ENCODE data around the gene LY6G6F.

LY6G6F gene

DNA sequence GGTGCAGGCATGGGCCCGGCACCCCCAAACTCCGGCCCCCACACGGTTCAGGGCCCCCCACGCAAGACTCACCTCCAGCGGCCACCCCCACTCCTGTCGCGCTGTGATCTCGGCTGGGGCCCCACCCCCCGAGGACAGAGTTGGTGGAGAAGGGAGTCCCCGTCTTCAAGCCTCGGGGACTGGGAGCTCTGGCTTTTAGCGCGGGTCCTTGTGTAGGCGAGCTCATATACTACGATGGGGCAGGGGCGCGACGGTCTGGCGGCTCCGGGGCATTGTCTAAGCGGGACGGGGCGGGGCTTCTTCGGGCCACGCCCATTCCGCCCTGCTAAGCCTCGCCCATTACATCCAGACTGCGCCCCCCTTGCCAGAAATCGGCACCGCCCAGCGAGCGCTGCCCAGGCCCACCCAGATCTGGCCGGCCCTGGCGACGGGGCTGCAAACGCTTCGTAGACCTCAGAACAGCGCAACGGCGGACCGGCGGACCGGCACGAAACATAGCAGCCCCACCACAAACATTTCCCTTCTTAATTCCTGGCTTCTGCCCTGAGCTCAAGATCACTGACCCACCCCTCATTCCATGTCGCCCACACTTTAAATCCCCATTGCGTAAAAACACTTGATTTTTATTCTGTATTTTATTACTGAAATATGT, 23.4 kb downstream of the LY6G6F start:
- Mint-ChIP-seq H3K27ac (peak overlapping the region; percentile 96), H3K9me3 (no peaks in the 10 kb centered on the region), H3K27me3 (no peaks in the 10 kb centered on the region), H3K4me3 (peak overlapping the region; percentile 95 to 97), H3K4me1 (peaks cover 63 to 83% of the 10 kb centered on the region in 2 donors), H3K36me3 (peaks cover 50 to 70% of the 10 kb centered on the region in 2 donors)
- ATAC-seq (replicated peaks) = peak; percentile 41 to 63
- DNase-seq = peak; percentile 62

DNA sequence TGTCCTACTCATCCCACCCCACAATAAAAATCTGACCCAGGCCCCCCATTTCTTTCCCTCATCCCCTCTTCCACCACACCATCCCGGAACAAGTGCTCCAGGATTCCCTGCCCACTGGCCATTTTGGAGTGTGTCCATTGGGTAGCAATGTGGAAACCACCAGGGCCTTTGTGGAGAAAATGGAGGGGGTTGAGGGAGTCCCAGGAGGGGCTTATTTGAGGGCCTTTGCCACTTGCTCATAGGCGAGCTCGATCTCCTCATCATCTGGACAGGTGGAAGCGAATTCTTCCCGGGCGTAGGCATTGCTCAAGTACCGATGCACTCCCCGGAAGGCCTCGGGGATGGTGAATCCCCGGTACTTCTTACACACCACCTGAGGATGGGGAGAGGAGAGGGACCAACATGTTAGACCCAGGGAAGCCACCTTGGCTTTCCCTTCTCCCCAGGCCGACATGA, 24.0 kb downstream of the LY6G6F start:
- Mint-ChIP-seq H3K27me3 (no peaks in the 10 kb centered on the region), H3K9me3 (no peaks in the 10 kb centered on the region), H3K36me3 (peaks cover 52 to 73% of the 10 kb centered on the region in 2 donors), H3K4me1 (peaks cover 61 to 79% of the 10 kb centered on the region in 2 donors), H3K27ac (peak overlapping the region; percentile 96), H3K4me3 (peak overlapping the region; percentile 95 to 97)
- no peak for ATAC-seq (replicated peaks)
- DNase-seq = no peak

DNA sequence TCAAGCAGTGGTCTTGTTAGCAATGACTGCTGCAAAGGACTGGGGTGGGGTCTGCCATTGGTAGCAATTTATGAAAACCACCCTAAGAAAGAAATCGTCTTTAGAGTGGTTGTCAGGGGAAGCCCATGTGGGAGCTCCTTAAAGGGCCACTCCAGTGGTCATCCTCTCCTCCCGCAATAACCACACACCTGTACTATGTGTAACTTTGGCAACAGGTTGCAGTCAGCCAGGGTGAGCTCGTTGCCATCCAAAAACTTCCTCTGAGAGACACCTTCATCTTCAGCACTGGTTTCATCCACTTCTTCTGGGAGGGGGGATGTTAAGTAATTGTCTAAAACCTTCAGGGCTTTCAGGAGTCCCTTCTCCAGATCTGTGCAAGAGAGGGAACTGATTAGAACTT, 25.4 kb downstream of the LY6G6F start:
- ATAC-seq (replicated peaks) = no peak
- Mint-ChIP-seq H3K27ac (no peak overlapping the region), H3K4me1 (peaks cover 52 to 71% of the 10 kb centered on the region in 2 donors), H3K27me3 (no peaks in the 10 kb centered on the region), H3K36me3 (peaks cover 45 to 64% of the 10 kb centered on the region in 2 donors), H3K4me3 (no peak overlapping the region), H3K9me3 (no peaks in the 10 kb centered on the region)
- DNase-seq = no peak

DNA sequence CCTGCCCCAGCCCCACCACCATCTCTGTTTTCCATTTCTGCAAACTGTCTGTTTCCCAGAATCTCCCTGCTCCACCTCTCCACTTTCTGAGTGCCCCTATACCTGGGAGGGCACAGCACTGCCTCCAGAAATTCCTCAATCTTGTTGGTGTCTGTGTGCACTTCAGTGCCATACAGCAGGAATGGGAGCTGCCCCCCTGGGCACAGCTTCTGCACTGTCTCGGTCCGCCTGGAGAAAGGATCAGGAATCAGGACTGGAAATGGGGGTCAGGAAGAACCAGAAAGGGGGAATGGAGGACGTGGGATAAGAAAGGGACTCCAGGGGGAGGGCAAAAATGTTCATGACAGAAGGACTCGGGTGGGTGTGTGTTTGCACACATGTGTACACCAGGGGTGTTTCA, 27.1 kb downstream of the LY6G6F start:
- Mint-ChIP-seq H3K4me3 (peak overlapping the region; percentile 54 to 94), H3K36me3 (peaks cover 33 to 54% of the 10 kb centered on the region in 2 donors), H3K27ac (no peak overlapping the region), H3K9me3 (no peaks in the 10 kb centered on the region), H3K4me1 (peaks cover 51 to 71% of the 10 kb centered on the region in 2 donors), H3K27me3 (no peaks in the 10 kb centered on the region)
- ATAC-seq (replicated peaks) = no peak
- no peak for DNase-seq

DNA sequence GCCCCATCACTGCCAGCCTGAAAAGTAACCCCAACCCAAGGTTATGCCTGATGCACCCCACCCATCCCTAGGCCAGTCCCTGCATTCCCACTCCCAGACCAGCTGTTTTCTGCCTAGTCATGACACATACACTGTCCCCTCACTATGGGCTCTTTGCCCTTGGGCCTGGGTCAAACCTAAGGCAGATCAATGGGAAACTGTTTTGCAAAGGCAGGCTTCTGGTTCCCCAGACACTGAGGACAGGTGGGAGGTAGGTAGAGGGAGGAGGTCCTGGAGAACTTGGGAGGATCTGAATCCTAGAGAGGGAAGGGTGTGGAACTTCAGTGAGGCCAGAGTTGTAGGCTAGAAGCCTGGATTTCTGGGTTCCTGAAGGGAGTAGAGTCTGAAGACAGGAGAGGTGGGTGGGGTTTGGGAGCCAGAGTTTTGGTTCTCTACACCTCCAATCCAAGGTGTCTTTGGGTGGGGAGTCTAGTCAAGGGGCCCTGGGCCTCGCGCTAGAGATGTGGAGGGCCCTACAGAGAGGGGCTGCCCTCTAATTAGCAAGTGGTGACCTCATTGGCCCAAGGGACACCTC, 27.7 kb downstream of the LY6G6F start:
- Mint-ChIP-seq H3K27ac (peak overlapping the region; percentile 93), H3K36me3 (peaks cover 31 to 48% of the 10 kb centered on the region in 2 donors), H3K4me1 (peaks cover 50 to 71% of the 10 kb centered on the region in 2 donors), H3K9me3 (no peaks in the 10 kb centered on the region), H3K4me3 (peak overlapping the region; percentile 94 to 98), H3K27me3 (no peaks in the 10 kb centered on the region)
- ATAC-seq (replicated peaks) = no peak
- no peak for DNase-seq

- ATAC-seq (replicated peaks) = peak; percentile 17 to 24
- peak overlapping the region; percentile 93 for H3K27ac Mint-ChIP-seq
- peaks cover 48 to 72% of the 10 kb centered on the region in 2 donors for H3K4me1 Mint-ChIP-seq
- DNase-seq = peak; percentile 50
- peaks cover 33 to 47% of the 10 kb centered on the region in 2 donors for H3K36me3 Mint-ChIP-seq
- peak overlapping the region; percentile 94 to 98 for H3K4me3 Mint-ChIP-seq
- no peaks in the 10 kb centered on the region for H3K9me3 Mint-ChIP-seq
- H3K27me3 Mint-ChIP-seq = no peaks in the 10 kb centered on the region
Observed at GRCh38 chr6:31734821-31735406, 28.2 kb downstream of the LY6G6F start.

- Mint-ChIP-seq H3K36me3 (peaks cover 23 to 35% of the 10 kb centered on the region in 2 donors), H3K4me3 (peak within 1 kb of the TSS; percentile 94 to 98), H3K27me3 (no peaks in the 10 kb centered on the region), H3K27ac (peak within 1 kb of the TSS; percentile 93), H3K4me1 (peaks cover 42 to 71% of the 10 kb centered on the region in 2 donors), H3K9me3 (no peaks in the 10 kb centered on the region)
- peak; percentile 46 to 48 for ATAC-seq (replicated peaks)
- DNase-seq = peak; percentile 77
Observed at GRCh38 chr6:31736021-31736767, 29.5 kb downstream of the LY6G6F start, which contains the start of gene CLIC1. Gene CLIC1, minus strand, starts transcription at chr6:31736530. Its CDS starts 230 bp downstream, at chr6:31736300.

DNA sequence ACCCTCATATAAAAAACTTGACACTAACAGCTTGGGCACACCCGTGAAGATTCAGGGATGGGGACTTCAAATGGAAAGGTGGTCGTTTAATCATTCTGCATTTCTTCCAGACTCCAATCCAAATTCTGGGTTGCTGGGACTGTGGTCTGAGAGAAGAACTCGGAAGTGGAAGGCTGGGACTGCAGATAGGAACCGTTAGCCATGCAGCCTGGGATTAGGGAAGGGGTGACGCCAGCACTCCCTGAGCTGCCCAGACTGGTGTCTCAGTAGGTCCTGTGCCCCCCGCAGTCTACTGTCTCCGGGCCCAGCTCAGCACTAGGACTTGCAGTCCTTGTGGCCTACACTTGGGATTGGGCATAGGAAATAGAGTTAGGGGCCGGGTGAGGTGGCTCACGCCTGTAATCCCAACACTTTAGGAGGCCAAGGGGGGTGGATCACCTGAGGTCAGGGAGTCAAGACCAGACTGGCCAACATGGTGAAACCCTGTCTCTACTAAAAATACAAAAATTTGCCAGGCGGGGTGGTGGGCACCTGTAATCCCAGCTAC, 30.2 kb downstream of the LY6G6F start:
- no peaks in the 10 kb centered on the region for H3K27me3 Mint-ChIP-seq
- H3K36me3 Mint-ChIP-seq = peaks cover 29 to 37% of the 10 kb centered on the region in 2 donors
- no peaks in the 10 kb centered on the region for H3K9me3 Mint-ChIP-seq
- DNase-seq (no peak), ATAC-seq (replicated peaks) (no peak)
- peak overlapping the region; percentile 93 for H3K27ac Mint-ChIP-seq
- H3K4me1 Mint-ChIP-seq = peaks cover 42 to 72% of the 10 kb centered on the region in 2 donors
- H3K4me3 Mint-ChIP-seq = peak overlapping the region; percentile 94 to 98

GRCh38 chr6:31737315-31737990, 30.8 kb downstream of the LY6G6F start:
- Mint-ChIP-seq H3K4me1 (peaks cover 42 to 67% of the 10 kb centered on the region in 2 donors), H3K27ac (peak overlapping the region; percentile 93), H3K4me3 (peak overlapping the region; percentile 94 to 98), H3K36me3 (peaks cover 30 to 39% of the 10 kb centered on the region in 2 donors), H3K9me3 (no peaks in the 10 kb centered on the region), H3K27me3 (no peaks in the 10 kb centered on the region)
- no peak for ATAC-seq (replicated peaks)
- no peak for DNase-seq

DNA sequence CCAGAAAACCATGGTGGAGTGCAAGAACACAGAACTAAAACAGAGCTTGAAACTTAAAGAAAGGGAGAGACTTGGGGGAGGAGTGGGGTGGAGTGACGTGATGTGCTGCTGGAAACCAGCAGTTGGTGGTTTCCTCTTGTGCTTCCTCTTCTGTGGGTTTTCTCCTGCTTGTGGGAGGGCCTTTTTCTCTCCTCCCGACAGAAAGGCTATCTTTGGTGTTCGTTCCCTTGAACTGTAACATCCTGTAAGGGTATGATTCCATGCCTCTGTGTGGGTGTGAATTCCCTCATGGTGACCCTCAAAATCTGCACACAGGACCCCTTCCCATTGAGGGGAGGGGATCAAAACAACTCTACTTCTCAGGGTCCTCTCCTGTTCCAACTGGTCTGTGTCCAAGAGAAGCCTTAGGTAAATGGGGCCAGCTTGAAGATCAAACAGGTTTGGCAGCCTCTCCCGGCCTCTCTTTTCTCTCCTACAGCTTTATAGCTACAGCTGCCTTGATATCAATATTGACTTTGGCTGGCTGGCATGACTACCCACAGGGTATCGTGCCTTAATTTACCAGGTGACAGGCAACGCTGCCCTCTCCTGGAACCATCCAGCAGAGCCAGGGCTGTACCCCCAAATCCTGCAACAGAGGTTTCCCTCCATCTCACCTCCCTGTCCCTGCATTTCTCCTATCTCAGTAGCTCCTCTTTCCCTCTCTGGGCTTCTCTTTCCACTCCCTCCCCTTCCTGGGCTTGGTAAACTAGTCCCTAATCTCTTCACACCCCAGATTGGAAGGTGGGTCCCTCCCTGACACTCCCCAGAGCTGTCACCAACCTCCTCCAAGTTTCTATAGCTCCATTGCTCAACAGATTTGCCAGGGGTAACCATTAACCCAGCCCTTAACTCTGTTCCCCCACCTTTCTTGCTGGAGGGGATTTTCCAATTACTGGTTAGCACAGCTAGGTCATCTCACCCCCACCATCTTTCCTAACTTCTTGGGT, 31.6 kb downstream of the LY6G6F start:
- Mint-ChIP-seq H3K4me1 (peaks cover 39 to 64% of the 10 kb centered on the region in 2 donors), H3K36me3 (peaks cover 30 to 43% of the 10 kb centered on the region in 2 donors), H3K27me3 (no peaks in the 10 kb centered on the region), H3K4me3 (peak overlapping the region; percentile 94 to 98), H3K9me3 (no peaks in the 10 kb centered on the region), H3K27ac (peak overlapping the region; percentile 93)
- ATAC-seq (replicated peaks) = peak; percentile 14 to 26
- DNase-seq = peak; percentile 47

DNA sequence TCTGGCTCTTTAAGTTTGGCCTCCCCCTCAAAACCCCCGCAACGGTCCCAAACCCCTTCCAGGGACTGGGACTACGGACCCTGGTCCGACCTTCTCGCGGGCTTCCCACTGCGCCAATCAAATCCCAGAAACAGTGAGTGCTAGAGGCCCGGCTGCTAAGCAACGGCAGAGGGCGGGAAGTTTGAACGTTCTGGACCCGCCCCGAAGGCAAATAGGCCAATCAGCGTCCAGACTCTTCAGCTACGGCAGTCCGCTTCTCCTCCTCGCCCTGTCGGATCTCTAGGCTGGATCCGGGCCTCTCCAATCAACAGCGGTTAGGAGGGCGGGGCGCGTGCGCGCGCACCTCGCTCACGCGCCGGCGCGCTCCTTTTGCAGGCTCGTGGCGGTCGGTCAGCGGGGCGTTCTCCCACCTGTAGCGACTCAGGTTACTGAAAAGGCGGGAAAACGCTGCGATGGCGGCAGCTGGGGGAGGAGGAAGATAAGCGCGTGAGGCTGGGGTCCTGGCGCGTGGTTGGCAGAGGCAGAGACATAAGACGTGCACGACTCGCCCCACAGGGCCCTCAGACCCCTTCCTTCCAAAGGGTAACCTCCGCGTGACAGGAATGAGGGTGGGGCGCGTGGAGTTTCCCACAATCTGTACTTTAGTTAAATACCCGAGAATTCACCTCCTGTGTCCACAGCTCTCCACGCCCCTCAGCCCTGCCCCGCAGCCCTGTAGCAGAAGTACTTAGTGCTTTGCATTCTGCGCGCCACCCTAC, 33.2 kb downstream of the LY6G6F start, which contains the start of gene MSH5:
Gene MSH5, plus strand, starts transcription at position 367 of the 758 bp plus-strand sequence. CDS start 462 bp downstream, outside the sequence.
- no peaks in the 10 kb centered on the region for H3K27me3 Mint-ChIP-seq
- peak within 1 kb of the TSS; percentile 93 to 98 for H3K4me3 Mint-ChIP-seq
- H3K4me1 Mint-ChIP-seq = peaks cover 29 to 51% of the 10 kb centered on the region in 2 donors
- no peaks in the 10 kb centered on the region for H3K9me3 Mint-ChIP-seq
- peaks cover 29 to 41% of the 10 kb centered on the region in 2 donors for H3K36me3 Mint-ChIP-seq
- peak; percentile 97 for DNase-seq
- H3K27ac Mint-ChIP-seq = peak within 1 kb of the TSS; percentile 95
- ATAC-seq (replicated peaks) = peak; percentile 85 to 88

Measured in stimulated activated naive B cell treated with anti-CD40 and anti-IgM and Interleukin-4, amounts not matched to agents 10 μg/mL and 1 μg/mL and 100 μg/mL, for 72 hours (primary cell).